Measurements from ENCODE around the gene CAPN11. TPM values are rescaled to one million over a fixed set of nuclear protein-coding genes. Genes with fewer than 3 reads are reported as not detected.

Gene CAPN11
- total RNA-seq, 4 donors from 2014 or later, result 0.42 TPM; not detected in 3

- no peak overlapping the region for H3K4me3 ChIP-seq
- in situ Hi-C loops (cut with MboI; ENCODE audit: low sequenced_read_pairs in 4 of 4) (no loop called here), intact Hi-C loops (cut with DNase I; ENCODE audit: low total_unique reads) (no loop called here)
- TF ChIP-seq CTCF (IDR thresholded peaks at IDR 0.05 in 4 of 5, conservative IDR thresholded peaks at IDR 0.05 in 1 of 5) (no peak), POLR2A (IDR thresholded peaks at IDR 0.05) (no peak)
- DNase-seq, result no peak
- H3K27me3 ChIP-seq, result no peaks in the 10 kb centered on the region
- H3K9me3 ChIP-seq, result no peaks in the 10 kb centered on the region
- no peaks in the 10 kb centered on the region for H3K36me3 ChIP-seq
- ATAC-seq, result no peak
- peak overlapping the region in 3 of 4 donors; percentile 11 to 31 (median 27) for H3K27ac ChIP-seq
- no peaks in the 10 kb centered on the region for H3K4me1 ChIP-seq
These were observed 28.0 kb downstream of the CAPN11 start for GRCh38 chr6:44186635-44187025.

- Histone ChIP-seq H3K36me3 (no peaks in the 10 kb centered on the region), H3K27me3 (no peaks in the 10 kb centered on the region), H3K4me3 (no peak overlapping the region), H3K9me3 (no peaks in the 10 kb centered on the region), H3K27ac (no peak overlapping the region), H3K4me1 (no peaks in the 10 kb centered on the region)
- no peak for ATAC-seq
- intact Hi-C loops (cut with DNase I; ENCODE audit: low total_unique reads) (no loop called here), in situ Hi-C loops (cut with MboI; ENCODE audit: low sequenced_read_pairs in 4 of 4) (no loop called here)
- no peak for TF ChIP-seq POLR2A (IDR thresholded peaks at IDR 0.05)
- TF ChIP-seq CTCF (IDR thresholded peaks at IDR 0.05 in 4 of 5, conservative IDR thresholded peaks at IDR 0.05 in 1 of 5), result no peak
- DNase-seq, result no peak
These were observed 30.2 kb downstream of the CAPN11 start for GRCh38 chr6:44188819-44189218.

GRCh38 chr6:44189257-44189656 lies 30.6 kb downstream of the CAPN11 start:
- intact Hi-C loops (cut with DNase I; ENCODE audit: low total_unique reads) (no loop called here), in situ Hi-C loops (cut with MboI; ENCODE audit: low sequenced_read_pairs in 4 of 4) (no loop called here)
- Histone ChIP-seq H3K9me3 (no peaks in the 10 kb centered on the region), H3K27me3 (no peaks in the 10 kb centered on the region), H3K27ac (no peak overlapping the region), H3K36me3 (no peaks in the 10 kb centered on the region), H3K4me1 (no peaks in the 10 kb centered on the region), H3K4me3 (no peak overlapping the region)
- ATAC-seq (no peak), DNase-seq (no peak)
- TF ChIP-seq CTCF (IDR thresholded peaks at IDR 0.05 in 4 of 5, conservative IDR thresholded peaks at IDR 0.05 in 1 of 5), result no peak
- TF ChIP-seq POLR2A (IDR thresholded peaks at IDR 0.05), result no peak

GRCh38 chr6:44190715-44191114 lies 32.1 kb downstream of the CAPN11 start:
- Histone ChIP-seq H3K27ac (no peak overlapping the region), H3K4me1 (no peaks in the 10 kb centered on the region), H3K4me3 (no peak overlapping the region), H3K36me3 (no peaks in the 10 kb centered on the region), H3K27me3 (no peaks in the 10 kb centered on the region), H3K9me3 (no peaks in the 10 kb centered on the region)
- ATAC-seq (no peak), DNase-seq (no peak)
- intact Hi-C loops (cut with DNase I; ENCODE audit: low total_unique reads), result no loop called here
- in situ Hi-C loops (cut with MboI; ENCODE audit: low sequenced_read_pairs in 4 of 4), result no loop called here
- TF ChIP-seq POLR2A (IDR thresholded peaks at IDR 0.05), result no peak
- TF ChIP-seq CTCF (IDR thresholded peaks at IDR 0.05 in 4 of 5, conservative IDR thresholded peaks at IDR 0.05 in 1 of 5), result no peak

- ATAC-seq, result no peak
These were observed 33.9 kb downstream of the CAPN11 start for GRCh38 chr6:44192428-44193041.

More at GRCh38 chr6:44192428-44193041, 33.9 kb downstream of the CAPN11 start:
- TF ChIP-seq POLR2A (IDR thresholded peaks at IDR 0.05), result no peak
- no peak for TF ChIP-seq CTCF (IDR thresholded peaks at IDR 0.05 in 4 of 5, conservative IDR thresholded peaks at IDR 0.05 in 1 of 5)
- Histone ChIP-seq H3K36me3 (no peaks in the 10 kb centered on the region), H3K27me3 (no peaks in the 10 kb centered on the region), H3K27ac (no peak overlapping the region), H3K4me3 (no peak overlapping the region), H3K9me3 (no peaks in the 10 kb centered on the region), H3K4me1 (no peaks in the 10 kb centered on the region)
- in situ Hi-C loops (cut with MboI; ENCODE audit: low sequenced_read_pairs in 4 of 4), result no loop called here
- intact Hi-C loops (cut with DNase I; ENCODE audit: low total_unique reads), result no loop called here
- DNase-seq, result no peak

Data from gastrocnemius medialis (tissue), 4 donors.